Esophagus muscularis mucosa (tissue), 4 donors: ENCODE data around the gene GFI1B. TPM values are rescaled to one million over a fixed set of nuclear protein-coding genes. Genes with fewer than 3 reads are reported as not detected.

Source experiments
- DNase-seq: peaks from one replicate; pipeline ENCODE4 v3.0.0-alpha.2; 2017; ENCODE audit errors: extremely low spot score
- H3K27ac ChIP-seq, 4 donors: fragments of 200-600 bp; sonication (generic); replicated peaks in 1 of 4; 1 replicate in 3 of 4; 2 replicates in 1 of 4; pipeline ENCODE4 v1.5.1; 2016 to 2019; ENCODE audit warnings: mild to moderate bottlenecking in 1 of 4
- H3K27me3 ChIP-seq, 4 donors: fragments of 200-600 bp; sonication (generic); one replicate each; pipeline versions ENCODE4 v1.5.1 to v1.6.0; 2016 to 2019
- H3K36me3 ChIP-seq, 4 donors: fragments of 200-600 bp; sonication (generic); one replicate each; pipeline ENCODE4 v1.5.1; 2016 to 2019
- H3K4me1 ChIP-seq, 4 donors: fragments of 200-600 bp; sonication (generic); one replicate each; pipeline ENCODE4 v1.5.1; 2016 to 2019
- H3K4me3 ChIP-seq, 4 donors: fragments of 200-600 bp; sonication (generic); 1 replicate in 2 of 4; 2 replicates in 2 of 4; pipeline ENCODE4 v1.5.1; 2016 to 2019; ENCODE audit warnings: mild to moderate bottlenecking in 4 of 4, moderate library complexity in 1 of 4
- H3K9me3 ChIP-seq, 4 donors: fragments of 200-600 bp; sonication (generic); 1 replicate in 3 of 4; 2 replicates in 1 of 4; pipeline ENCODE4 v1.5.1; 2016 to 2019
- EP300 ChIP-seq: sonication (generic); formaldehyde crosslinking; IDR thresholded peaks from one replicate; pipeline ENCODE4 v1.6.1; 2017; ENCODE audit warnings: antibody characterized with exemption
- POLR2A ChIP-seq: fragments of 450-650 bp; IDR thresholded peaks from one replicate; pipeline ENCODE4 v1.6.1; 2017; ENCODE audit warnings: antibody characterized with exemption, moderate library complexity, mild to moderate bottlenecking, low read depth
- POLR2AphosphoS5 ChIP-seq, 2 donors: sonication (generic); formaldehyde crosslinking; IDR thresholded peaks; one replicate each; pipeline ENCODE4 v1.6.1; 2017; ENCODE audit warnings: antibody characterized with exemption in 2 of 2
- WGBS: methylation state at CpG from one replicate; pipeline ENCODE4 v1.1.5; 2018; 5-methylcytosine and 5-hydroxymethylcytosine counted together
- intact Hi-C: fragments of 100-400 bp; cut with DNase I; formaldehyde crosslinking; loops from one replicate; pipeline ENCODE4 v1.15.1; 2023
- total RNA-seq, 4 donors: library from RNA; depleted of rRNA; stranded (reverse); fragments of >200 nt; gene quantifications; one replicate each; pipeline versions ENCODE4 v1.1.0 to v1.2.1, GENCODE V29; 2016
- TF ChIP-seq, protein P1 (sequence below), 3 experiments: fragments of 200-600 bp in 2 of 3; fragments of 450-650 bp in 1 of 3; sonication (generic) in 2 of 3; IDR thresholded peaks; one replicate each; pipeline ENCODE4 v1.5.1; 2017 to 2019; ENCODE audit warnings: antibody characterized with exemption in 3 of 3, mild to moderate bottlenecking in 2 of 3, moderate library complexity in 1 of 3

Gene GFI1B
- total RNA-seq, 4 donors from 2014 or later, result 0.17 TPM; not detected in 3

DNA sequence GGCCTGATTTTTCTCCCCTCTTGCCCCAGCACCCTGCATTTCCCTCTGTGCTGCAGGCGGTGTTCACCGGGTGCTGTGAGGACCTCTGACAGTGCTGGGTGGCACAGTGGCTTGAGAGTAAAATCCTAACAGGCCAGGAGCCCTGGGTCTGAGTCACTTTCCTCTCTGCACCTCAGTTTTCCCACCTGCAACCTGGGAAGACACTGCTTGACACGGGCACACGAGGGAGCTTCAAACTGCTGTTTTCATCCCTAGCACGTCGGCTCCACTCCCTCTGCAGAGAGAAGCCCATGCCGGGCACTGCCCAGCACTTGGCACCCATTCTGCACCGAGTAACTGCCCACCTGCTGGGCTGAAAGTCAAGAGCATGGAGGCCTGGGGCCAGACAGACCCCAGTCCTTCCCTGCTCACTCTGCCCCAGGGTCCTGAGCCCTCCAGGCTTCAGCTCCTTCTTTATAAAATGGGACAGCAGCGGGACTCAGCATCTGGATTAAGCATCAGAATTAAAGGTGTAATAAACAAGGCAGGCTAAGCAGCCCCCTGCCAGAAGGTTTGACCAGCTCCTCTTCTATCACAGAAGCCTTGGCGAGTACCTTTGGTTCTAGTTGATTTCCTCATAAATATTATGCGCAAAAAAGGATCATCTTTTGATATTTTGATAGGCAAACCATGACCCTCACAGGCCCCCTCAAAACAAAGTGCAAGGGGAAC lies 5.2 kb downstream of the GFI1B start:
- Histone ChIP-seq H3K27me3 (peaks cover 0 to 95% (median 8%) of the 10 kb centered on the region in 4 donors), H3K4me3 (no peak overlapping the region), H3K36me3 (no peaks in the 10 kb centered on the region), H3K4me1 (peaks cover 0 to 5% (median 0%) of the 10 kb centered on the region in 4 donors), H3K9me3 (no peaks in the 10 kb centered on the region), H3K27ac (no peak overlapping the region)
- intact Hi-C loops, result no loop called here
- TF ChIP-seq, protein P1, sequence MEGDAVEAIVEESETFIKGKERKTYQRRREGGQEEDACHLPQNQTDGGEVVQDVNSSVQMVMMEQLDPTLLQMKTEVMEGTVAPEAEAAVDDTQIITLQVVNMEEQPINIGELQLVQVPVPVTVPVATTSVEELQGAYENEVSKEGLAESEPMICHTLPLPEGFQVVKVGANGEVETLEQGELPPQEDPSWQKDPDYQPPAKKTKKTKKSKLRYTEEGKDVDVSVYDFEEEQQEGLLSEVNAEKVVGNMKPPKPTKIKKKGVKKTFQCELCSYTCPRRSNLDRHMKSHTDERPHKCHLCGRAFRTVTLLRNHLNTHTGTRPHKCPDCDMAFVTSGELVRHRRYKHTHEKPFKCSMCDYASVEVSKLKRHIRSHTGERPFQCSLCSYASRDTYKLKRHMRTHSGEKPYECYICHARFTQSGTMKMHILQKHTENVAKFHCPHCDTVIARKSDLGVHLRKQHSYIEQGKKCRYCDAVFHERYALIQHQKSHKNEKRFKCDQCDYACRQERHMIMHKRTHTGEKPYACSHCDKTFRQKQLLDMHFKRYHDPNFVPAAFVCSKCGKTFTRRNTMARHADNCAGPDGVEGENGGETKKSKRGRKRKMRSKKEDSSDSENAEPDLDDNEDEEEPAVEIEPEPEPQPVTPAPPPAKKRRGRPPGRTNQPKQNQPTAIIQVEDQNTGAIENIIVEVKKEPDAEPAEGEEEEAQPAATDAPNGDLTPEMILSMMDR (IDR thresholded peaks at IDR 0.05), result no peak
- no peak for TF ChIP-seq POLR2AphosphoS5 (IDR thresholded peaks at IDR 0.05)
- no peak for TF ChIP-seq EP300
- no peak for TF ChIP-seq POLR2A
- no peak for DNase-seq
- 68% methylated on average over 9 of the region's 11 CpGs for WGBS

- Histone ChIP-seq H3K4me1 (peaks cover 0 to 5% (median 0%) of the 10 kb centered on the region in 4 donors), H3K4me3 (no peak overlapping the region), H3K27me3 (peaks cover 0 to 93% (median 3%) of the 10 kb centered on the region in 4 donors), H3K27ac (no peak overlapping the region), H3K9me3 (no peaks in the 10 kb centered on the region), H3K36me3 (no peaks in the 10 kb centered on the region)
- 58% methylated on average over 14 of the region's 20 CpGs for WGBS
- TF ChIP-seq EP300, result no peak
- TF ChIP-seq POLR2AphosphoS5 (IDR thresholded peaks at IDR 0.05), result no peak
- TF ChIP-seq, protein P1 (IDR thresholded peaks at IDR 0.05), result no peak
- TF ChIP-seq POLR2A, result no peak
- intact Hi-C loops, result no loop called here
- DNase-seq, result no peak
These were observed 5.9 kb downstream of the GFI1B start for GRCh38 chr9:132984202-132985070.

DNA sequence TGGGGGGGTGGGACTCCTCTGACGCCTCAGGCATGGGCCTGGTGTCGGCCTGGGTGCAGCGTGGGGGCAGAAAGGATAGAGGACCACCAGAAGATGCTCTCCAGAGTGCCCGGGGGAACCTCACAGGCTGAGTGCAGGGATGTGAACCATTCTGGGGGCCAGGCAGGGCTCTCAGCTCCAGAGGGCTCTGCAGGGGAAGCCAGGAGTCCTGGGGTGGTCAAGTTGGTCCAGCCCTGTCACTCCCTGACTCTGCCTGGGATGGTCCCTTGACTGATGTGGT lies 6.5 kb downstream of the GFI1B start:
- intact Hi-C loops, result no loop called here
- no CpG with 5 or more reads among the region's 4 CpGs for WGBS
- no peak for DNase-seq
- peaks cover 0 to 5% (median 0%) of the 10 kb centered on the region in 4 donors for H3K4me1 ChIP-seq
- H3K36me3 ChIP-seq, result no peaks in the 10 kb centered on the region
- no peak overlapping the region for H3K27ac ChIP-seq
- H3K27me3 ChIP-seq, result peaks cover 0 to 93% (median 0%) of the 10 kb centered on the region in 4 donors
- no peak for TF ChIP-seq POLR2A
- TF ChIP-seq, protein P1 (IDR thresholded peaks at IDR 0.05), result no peak
- TF ChIP-seq EP300, result no peak
- TF ChIP-seq POLR2AphosphoS5 (IDR thresholded peaks at IDR 0.05), result no peak
- H3K9me3 ChIP-seq, result no peaks in the 10 kb centered on the region
- no peak overlapping the region for H3K4me3 ChIP-seq

DNA sequence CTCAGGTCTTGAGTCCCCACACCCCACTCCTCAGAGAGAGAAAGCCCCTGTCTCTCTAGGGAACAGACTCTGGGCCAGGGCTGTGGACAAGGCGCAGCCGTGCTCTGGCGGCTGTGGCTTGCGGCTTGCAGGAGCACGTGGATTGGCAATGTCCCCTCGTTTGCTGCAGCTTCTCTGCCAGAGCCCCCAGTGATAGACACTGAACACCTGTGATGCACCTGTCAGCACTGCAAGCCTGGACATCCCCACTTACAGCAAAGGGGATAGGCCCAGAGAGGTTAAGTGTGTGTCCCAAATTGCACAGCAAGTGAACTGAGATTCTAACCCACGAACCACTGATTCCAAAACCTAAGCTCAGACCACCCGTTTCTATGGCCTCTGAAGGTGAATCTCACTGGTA lies 7.0 kb downstream of the GFI1B start:
- intact Hi-C loops, result no loop called here
- no peak for DNase-seq
- Histone ChIP-seq H3K4me1 (peaks cover 0 to 5% (median 0%) of the 10 kb centered on the region in 4 donors), H3K9me3 (no peaks in the 10 kb centered on the region), H3K4me3 (no peak overlapping the region), H3K27ac (no peak overlapping the region), H3K27me3 (peaks cover 0 to 91% (median 0%) of the 10 kb centered on the region in 4 donors), H3K36me3 (no peaks in the 10 kb centered on the region)
- TF ChIP-seq POLR2AphosphoS5 (IDR thresholded peaks at IDR 0.05) (no peak), POLR2A (no peak), EP300 (no peak)
- TF ChIP-seq, protein P1 (IDR thresholded peaks at IDR 0.05), result no peak
- WGBS, result 78% methylated on average over 4 of the region's 8 CpGs
